HG02884 (cell line): ENCODE results near the gene ERAP2.

Experiments
- ATAC-seq: cut with Tn5 transposase; IDR thresholded peaks from one replicate; pipeline ENCODE4 v1.9.1; 2021; ENCODE audit warnings: mild to moderate bottlenecking, moderate library complexity; ENCODE audit not compliant: unreplicated experiment

Gene ERAP2

GRCh38 chr5:96961053-96961452 is 84.8 kb downstream of the ERAP2 start:
- peak; percentile 57 for ATAC-seq

- ATAC-seq, result no peak
Observed at GRCh38 chr5:96962540-96962991, 86.3 kb downstream of the ERAP2 start.

DNA sequence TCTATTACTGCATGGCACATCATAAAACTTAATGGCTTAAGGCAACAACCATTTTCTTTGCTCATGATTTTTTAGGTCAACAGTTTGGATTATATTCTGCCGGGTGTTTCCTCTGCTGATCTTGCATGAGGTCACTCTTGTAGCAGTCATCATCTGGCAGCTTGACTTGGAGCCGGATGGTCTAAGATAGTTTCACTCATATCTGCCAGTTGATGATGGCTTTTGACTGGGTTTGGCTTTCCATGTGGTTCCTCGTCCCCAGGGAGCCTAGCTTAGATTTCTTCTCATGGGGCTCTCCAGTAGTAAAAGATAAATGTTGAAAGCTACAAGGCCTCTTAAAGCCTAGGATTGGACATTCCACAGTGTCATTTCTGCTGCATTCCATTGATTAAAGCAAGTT is 87.0 kb downstream of the ERAP2 start:
- peak; percentile 49 for ATAC-seq

- no peak for ATAC-seq
Observed at GRCh38 chr5:96966801-96967200, 90.5 kb downstream of the ERAP2 start.

- ATAC-seq, result no peak
Observed at GRCh38 chr5:96967400-96967799, 91.1 kb downstream of the ERAP2 start.

- no peak for ATAC-seq
Observed at GRCh38 chr5:96968074-96968473, 91.8 kb downstream of the ERAP2 start.

GRCh38 chr5:96968614-96969013 is 92.3 kb downstream of the ERAP2 start:
- ATAC-seq, result no peak
